Thyroid gland (tissue), 4 donors: ENCODE measurements around the gene TBCD. TPM values are rescaled to one million over a fixed set of nuclear protein-coding genes. Genes with fewer than 3 reads are reported as not detected.

Source experiments
- DNase-seq, 2 donors: peaks; one replicate each; pipeline ENCODE4 v3.0.0-alpha.2; 2019
- H3K27ac ChIP-seq, 3 donors: fragments of 200-600 bp; sonication (generic); 1 replicate in 2 of 3; 2 replicates in 1 of 3; pipeline ENCODE4 v1.5.1; 2016 to 2019; ENCODE audit warnings: mild to moderate bottlenecking in 1 of 3, moderate library complexity in 1 of 3
- H3K27me3 ChIP-seq: fragments of 200-600 bp; sonication (generic); one replicate; pipeline ENCODE4 v1.5.1; 2019
- H3K36me3 ChIP-seq, 2 donors: fragments of 200-600 bp; sonication (generic); one replicate each; pipeline ENCODE4 v1.5.1; 2016 to 2019
- H3K4me1 ChIP-seq, 2 donors: fragments of 200-600 bp; sonication (generic); one replicate each; pipeline ENCODE4 v1.5.1; 2017 to 2019
- H3K4me3 ChIP-seq, 3 donors: fragments of 200-600 bp; sonication (generic); replicated peaks in 1 of 3; 1 replicate in 2 of 3; 2 replicates in 1 of 3; pipeline ENCODE4 v1.5.1; 2016; ENCODE audit warnings: mild to moderate bottlenecking in 1 of 3
- H3K9me3 ChIP-seq: fragments of 200-600 bp; sonication (generic); one replicate; pipeline ENCODE4 v1.5.1; 2017
- POLR2A ChIP-seq, 2 donors: fragments of 450-650 bp; IDR thresholded peaks; one replicate each; pipeline ENCODE4 v1.6.1; 2017; ENCODE audit warnings: antibody characterized with exemption in 2 of 2, mild to moderate bottlenecking in 2 of 2, moderate library complexity in 1 of 2
- WGBS, 2 donors: methylation state at CpG; one replicate each; pipeline ENCODE4 v1.1.5; 2017; 5-methylcytosine and 5-hydroxymethylcytosine counted together
- intact Hi-C: fragments of 100-400 bp; cut with DNase I; formaldehyde crosslinking; loops from one replicate; pipeline ENCODE4 v1.15.1; 2023
- total RNA-seq, 4 donors: library from RNA; depleted of rRNA; stranded (reverse); fragments of >200 nt; gene quantifications; one replicate each; pipeline ENCODE4 v1.2.3, GENCODE V29; 2016
- TF ChIP-seq, protein P1 (sequence below), 6 experiments: fragments of 200-600 bp in 3 of 6; fragments of 450-650 bp in 3 of 6; sonication (generic) in 3 of 6; IDR thresholded peaks; one replicate each; pipeline ENCODE4 v1.5.1; 2016 to 2019; ENCODE audit warnings: antibody characterized with exemption in 6 of 6, mild to moderate bottlenecking in 2 of 6, inconsistent platforms in 1 of 6, moderate library complexity in 1 of 6

The TBCD gene
- total RNA-seq, 4 donors from 2014 or later, result 72.6 to 85.9 (median 79.6) TPM

DNA sequence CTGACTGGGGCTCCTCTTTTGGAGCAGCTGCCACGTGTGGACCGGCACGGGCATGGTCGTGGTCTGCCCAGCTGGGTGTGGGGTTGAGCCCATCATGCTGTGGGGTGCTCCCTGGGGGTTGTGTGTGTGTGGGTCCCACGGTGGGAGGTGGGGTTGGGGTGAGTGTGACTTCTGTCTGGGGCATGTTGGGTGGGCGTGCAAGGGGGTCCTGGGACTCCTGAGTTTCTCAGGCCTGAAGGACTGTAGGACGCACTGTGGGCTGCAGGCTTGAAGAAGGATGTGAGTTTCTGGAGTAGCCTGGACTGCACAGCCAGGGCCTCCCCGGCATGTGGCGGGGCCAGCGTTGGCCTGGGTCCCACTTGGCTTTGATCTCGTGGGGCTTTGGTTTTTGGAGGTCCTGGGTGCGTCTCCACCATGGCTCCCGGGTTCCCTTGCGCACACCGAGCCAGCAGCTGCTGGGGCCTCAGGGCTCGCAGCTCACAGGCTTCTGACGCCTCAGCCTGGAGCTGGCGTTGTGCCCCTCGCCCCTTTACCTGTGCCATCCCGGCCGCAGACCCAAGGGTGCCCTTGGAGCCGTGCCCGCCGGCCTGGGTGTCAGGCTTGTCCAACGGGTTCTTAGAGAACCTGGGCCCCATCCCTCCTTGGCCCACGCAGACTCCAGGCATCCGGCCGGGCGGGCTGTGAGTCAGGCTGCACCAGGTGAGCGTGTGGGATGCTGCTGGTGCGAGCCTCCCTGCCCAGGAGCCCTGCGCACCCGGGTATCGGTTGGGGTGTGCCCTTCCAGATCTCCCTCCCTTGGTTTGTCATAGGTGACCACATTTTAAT is 122.4 kb downstream of the TBCD start:
- H3K27ac ChIP-seq, result peak overlapping the region; percentile 85 to 88 (median 86)
- H3K36me3 ChIP-seq, result peaks cover 0 to 4% of the 10 kb centered on the region in 2 donors
- H3K9me3 ChIP-seq, result no peaks in the 10 kb centered on the region
- DNase-seq, result peak in 1 of 2 donors; percentile 40
- H3K4me3 ChIP-seq, result no peak overlapping the region
- H3K27me3 ChIP-seq, result no peaks in the 10 kb centered on the region
- intact Hi-C loops, result no loop called here
- no peak for TF ChIP-seq POLR2A (IDR thresholded peaks at IDR 0.05)
- TF ChIP-seq, protein P1, sequence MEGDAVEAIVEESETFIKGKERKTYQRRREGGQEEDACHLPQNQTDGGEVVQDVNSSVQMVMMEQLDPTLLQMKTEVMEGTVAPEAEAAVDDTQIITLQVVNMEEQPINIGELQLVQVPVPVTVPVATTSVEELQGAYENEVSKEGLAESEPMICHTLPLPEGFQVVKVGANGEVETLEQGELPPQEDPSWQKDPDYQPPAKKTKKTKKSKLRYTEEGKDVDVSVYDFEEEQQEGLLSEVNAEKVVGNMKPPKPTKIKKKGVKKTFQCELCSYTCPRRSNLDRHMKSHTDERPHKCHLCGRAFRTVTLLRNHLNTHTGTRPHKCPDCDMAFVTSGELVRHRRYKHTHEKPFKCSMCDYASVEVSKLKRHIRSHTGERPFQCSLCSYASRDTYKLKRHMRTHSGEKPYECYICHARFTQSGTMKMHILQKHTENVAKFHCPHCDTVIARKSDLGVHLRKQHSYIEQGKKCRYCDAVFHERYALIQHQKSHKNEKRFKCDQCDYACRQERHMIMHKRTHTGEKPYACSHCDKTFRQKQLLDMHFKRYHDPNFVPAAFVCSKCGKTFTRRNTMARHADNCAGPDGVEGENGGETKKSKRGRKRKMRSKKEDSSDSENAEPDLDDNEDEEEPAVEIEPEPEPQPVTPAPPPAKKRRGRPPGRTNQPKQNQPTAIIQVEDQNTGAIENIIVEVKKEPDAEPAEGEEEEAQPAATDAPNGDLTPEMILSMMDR (IDR thresholded peaks at IDR 0.05), result no peak
- 89 to 93% methylated on average over 24 to 29 of the region's 34 CpGs for WGBS, 2 donors
- peaks cover 39 to 77% of the 10 kb centered on the region in 2 donors for H3K4me1 ChIP-seq

DNA sequence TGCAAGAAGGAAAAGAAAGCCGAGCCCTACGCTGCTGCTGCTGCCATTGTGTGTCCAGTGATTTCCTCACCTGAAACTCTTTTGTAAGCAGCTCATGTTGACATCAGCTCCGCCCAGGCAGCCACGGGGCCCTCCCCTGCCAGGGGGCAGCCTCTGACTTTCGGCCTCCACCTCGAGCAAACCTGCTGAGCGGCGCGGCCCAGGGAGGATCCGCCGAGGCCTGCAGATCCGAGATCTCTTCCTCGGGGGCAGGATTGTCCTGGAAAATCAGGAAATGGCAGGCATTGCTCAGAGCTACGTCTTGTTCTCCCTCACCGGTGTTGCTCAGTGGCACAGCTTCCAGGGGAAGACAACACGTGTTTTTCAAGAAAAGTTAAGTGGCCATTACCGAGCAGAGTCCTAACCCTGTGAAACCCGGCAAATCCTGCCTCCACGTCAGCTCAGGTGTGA is 123.6 kb downstream of the TBCD start:
- Histone ChIP-seq H3K4me3 (no peak overlapping the region), H3K4me1 (peaks cover 37 to 74% of the 10 kb centered on the region in 2 donors), H3K9me3 (no peaks in the 10 kb centered on the region), H3K36me3 (peaks cover 0 to 3% of the 10 kb centered on the region in 2 donors), H3K27me3 (no peaks in the 10 kb centered on the region), H3K27ac (peak overlapping the region; percentile 85 to 88 (median 86))
- DNase-seq, result peak; percentile 64 to 69
- 53 to 57% methylated on average over 19 of the region's 19 CpGs for WGBS, 2 donors
- intact Hi-C loops, result no loop called here
- peak; percentile 36 to 52 for TF ChIP-seq POLR2A (IDR thresholded peaks at IDR 0.05)
- TF ChIP-seq, protein P1 (IDR thresholded peaks at IDR 0.05), result no peak

DNA sequence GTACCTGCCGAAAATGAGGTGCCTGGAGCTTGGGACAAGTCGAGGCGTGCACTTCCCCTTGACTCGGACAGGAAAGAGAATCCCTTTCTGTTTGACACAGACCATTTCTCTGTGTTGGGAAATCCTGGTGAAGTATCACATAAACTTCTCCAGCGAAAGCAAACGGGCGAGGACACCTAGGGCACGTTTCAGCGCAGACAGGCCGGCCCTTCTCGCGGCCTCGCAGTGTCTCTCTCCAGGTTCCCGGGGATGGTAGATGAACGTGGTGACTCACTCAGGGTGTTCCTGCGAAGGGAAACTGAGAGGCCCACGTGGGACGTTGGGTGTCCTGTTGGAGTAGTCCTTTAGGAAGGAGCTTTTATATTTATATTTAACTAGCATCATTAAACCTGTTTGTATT is 124.3 kb downstream of the TBCD start:
- DNase-seq, result peak in 1 of 2 donors; percentile 40
- 73% methylated on average over 18 of the region's 18 CpGs for WGBS, 2 donors

DNA sequence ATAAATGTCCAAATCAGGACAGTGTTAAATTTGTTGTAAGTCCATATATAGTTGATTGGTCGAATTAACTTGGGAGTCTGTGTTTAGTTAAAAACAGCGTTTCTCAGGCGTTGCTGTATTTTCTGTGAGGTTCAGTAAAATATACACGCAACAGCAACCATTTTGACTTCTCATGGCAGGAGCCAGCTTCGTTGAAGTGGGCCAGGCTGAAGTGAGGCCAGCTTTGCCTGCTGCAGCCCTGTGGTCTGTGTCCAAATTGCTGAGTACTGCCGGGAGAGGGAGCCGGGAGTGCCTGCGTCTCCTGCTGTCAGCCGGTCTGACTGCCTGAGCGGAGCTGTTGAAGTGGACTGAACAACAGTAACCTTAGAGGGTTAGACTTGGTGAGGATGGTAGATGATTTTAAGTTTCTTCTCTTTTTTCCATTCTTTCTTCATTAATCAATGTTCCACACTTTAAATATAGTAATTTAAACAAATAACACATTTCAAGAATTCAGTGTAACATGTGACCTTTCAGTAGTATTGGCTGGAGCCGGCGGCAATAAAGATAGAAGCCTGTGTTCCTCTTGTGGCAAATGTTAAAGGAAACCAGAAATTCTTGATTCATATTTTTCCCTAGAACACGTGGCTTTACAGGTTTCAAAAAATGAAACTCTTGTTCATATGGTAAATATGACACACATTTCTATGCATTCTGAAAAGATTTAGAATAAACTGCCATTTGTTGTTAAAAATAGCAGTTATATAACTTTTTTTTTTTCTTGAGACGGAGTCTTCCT is 124.9 kb downstream of the TBCD start:
- peak; percentile 97 for DNase-seq
- WGBS, 2 donors, result 17 to 20% methylated on average over 14 of the region's 14 CpGs
- peak in 1 of 2 donors; percentile 63 for TF ChIP-seq POLR2A (IDR thresholded peaks at IDR 0.05)
- TF ChIP-seq, protein P1 (IDR thresholded peaks at IDR 0.05), result peak in 4 of 6 experiments; percentile 53 to 65 (median 55)
- no peaks in the 10 kb centered on the region for H3K36me3 ChIP-seq
- intact Hi-C loops, result no loop called here
- no peak overlapping the region for H3K4me3 ChIP-seq
- H3K27ac ChIP-seq, result peak overlapping the region; percentile 85 to 88 (median 86)
- no peaks in the 10 kb centered on the region for H3K9me3 ChIP-seq
- H3K4me1 ChIP-seq, result peaks cover 40 to 74% of the 10 kb centered on the region in 2 donors
- no peaks in the 10 kb centered on the region for H3K27me3 ChIP-seq

More for the DNA sequence above, 124.3 kb downstream of the TBCD start:
- peaks cover 36 to 74% of the 10 kb centered on the region in 2 donors for H3K4me1 ChIP-seq
- TF ChIP-seq POLR2A (IDR thresholded peaks at IDR 0.05), result no peak
- TF ChIP-seq, protein P1 (IDR thresholded peaks at IDR 0.05), result no peak
- H3K27me3 ChIP-seq, result no peaks in the 10 kb centered on the region
- intact Hi-C loops, result no loop called here
- H3K9me3 ChIP-seq, result no peaks in the 10 kb centered on the region
- peak overlapping the region; percentile 85 to 88 (median 86) for H3K27ac ChIP-seq
- no peaks in the 10 kb centered on the region for H3K36me3 ChIP-seq
- H3K4me3 ChIP-seq, result no peak overlapping the region
